Stimulated activated CD8-positive, alpha-beta memory T cell treated with anti-CD3 and anti-CD28 coated beads, Interleukin-15, amount 100 ng/mL, for 48 hours (primary cell): Measurements from ENCODE around the gene CHST11.

Experiments
- DNase-seq, 2 donors: peaks; one replicate each; pipeline ENCODE4 v3.0.0-alpha.2; 2020; ENCODE audit warnings: low read depth in 2 of 2

CHST11 gene

GRCh38 chr12:104460041-104460719 is 3.4 kb downstream of the CHST11 start:
- no peak for DNase-seq

GRCh38 chr12:104460973-104461698 is 4.4 kb downstream of the CHST11 start:
- no peak for DNase-seq

- no peak for DNase-seq
Measured at GRCh38 chr12:104462325-104462724, 5.6 kb downstream of the CHST11 start.

- DNase-seq = no peak
Measured at GRCh38 chr12:104462931-104463339, 6.2 kb downstream of the CHST11 start.

GRCh38 chr12:104463368-104463767 is 6.6 kb downstream of the CHST11 start:
- DNase-seq = no peak

DNA sequence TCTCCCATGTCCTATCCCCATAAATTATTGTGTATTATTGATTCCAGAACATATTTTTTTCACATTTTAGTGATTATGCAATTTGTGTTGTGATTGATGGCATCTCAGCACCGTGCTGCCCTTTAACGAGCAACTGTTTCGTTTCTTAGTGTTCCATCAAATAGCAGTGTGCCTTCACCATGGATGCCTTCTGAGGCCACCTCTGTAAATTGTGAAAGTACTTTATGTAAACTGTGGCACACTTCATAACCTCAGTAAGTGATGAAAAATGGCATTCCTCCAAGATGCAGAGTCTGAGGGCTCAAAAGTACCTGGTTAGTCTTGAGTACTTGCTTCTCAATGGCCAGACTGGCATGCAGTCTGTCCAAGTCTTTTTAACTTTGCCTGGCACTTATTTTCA is 8.2 kb downstream of the CHST11 start:
- DNase-seq = no peak

DNA sequence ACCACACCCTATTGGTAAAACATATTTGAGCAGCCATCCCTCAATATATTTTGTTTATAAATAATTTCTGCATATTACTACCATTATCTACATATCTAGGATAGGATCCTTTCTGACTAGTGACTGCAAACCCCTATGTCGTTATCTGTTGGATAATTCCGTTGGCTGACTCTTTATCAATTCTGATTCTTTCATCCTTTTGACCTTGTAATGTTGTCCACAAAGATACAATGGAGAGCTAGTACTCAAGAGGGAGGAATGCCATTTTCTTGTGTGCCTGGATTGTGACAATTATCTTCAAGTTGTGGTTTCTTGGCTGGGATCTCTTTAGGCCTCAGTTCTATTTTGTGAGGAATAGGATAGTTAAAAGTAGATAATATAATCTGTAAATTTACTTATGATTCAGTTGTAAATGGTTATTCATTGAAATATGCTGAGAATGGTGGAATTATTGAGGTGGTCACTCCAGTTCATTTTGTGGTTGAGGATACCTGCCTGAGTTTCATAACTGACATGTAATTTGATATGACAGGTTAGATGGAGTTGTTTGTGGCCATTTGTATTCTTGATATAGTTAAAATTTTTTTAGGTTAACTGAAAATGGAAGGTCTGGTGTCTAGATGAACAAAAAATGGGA is 10.1 kb downstream of the CHST11 start:
- DNase-seq = no peak

DNA sequence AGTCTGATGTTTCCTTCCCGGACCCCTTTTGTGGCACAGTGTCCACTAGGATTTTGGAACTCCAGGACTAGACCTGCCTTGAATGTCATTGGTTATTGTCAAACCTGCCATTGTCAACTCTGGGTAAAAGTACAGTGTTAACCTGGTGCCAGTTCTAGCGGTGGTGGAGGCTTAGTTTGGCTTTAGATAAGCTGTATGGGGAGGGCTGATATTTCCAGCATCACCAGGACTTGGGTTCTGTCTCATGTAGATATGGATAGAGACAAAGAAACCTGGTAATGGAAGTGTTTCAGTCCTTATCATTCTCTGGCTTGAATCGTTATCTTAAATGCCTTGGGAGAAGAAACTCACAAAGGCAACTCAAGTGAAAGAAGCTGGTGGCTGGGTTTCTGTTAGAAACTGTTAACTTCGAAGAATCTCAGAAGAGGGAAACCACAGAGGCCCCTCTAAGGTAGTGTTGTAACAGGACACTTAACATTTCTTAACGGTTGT is 10.6 kb downstream of the CHST11 start:
- no peak for DNase-seq

DNA sequence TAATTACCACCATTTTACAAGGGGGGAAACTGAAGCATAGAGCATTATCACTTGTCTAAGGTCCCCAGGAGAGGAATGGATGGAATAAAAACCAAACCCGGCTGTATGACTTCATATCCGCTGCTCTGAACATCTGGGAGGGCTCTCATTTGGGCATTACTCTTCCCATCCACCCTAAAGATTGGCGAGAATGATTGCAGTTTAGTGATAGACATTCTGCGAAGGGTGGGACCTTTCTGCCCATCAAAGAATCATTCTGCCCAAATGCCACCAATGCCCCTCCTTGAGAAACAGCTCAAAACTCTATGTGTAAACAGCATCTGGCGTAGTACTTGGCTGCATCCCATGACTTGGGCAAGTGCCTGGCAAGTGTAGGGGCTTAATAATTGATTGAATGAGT is 11.6 kb downstream of the CHST11 start:
- DNase-seq = no peak

DNA sequence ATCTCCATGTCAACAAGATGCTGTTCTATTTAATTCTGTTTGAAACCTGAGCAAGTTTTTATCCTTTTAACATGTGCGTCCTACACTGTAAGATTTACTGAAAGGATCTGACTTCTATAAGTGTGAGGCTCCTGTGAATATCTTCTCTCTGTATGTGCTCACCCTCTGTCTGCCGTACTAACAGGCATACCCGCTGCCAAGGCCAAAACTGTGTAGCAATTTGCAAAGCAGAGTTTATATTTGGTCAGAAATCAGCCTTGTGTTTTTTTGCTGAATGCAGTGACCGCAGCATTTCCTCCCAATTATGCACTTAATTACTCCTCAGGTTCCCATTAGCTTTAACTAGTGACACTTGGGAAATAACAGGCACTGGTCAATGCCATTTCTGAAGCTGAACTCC is 12.3 kb downstream of the CHST11 start:
- DNase-seq = no peak

DNA sequence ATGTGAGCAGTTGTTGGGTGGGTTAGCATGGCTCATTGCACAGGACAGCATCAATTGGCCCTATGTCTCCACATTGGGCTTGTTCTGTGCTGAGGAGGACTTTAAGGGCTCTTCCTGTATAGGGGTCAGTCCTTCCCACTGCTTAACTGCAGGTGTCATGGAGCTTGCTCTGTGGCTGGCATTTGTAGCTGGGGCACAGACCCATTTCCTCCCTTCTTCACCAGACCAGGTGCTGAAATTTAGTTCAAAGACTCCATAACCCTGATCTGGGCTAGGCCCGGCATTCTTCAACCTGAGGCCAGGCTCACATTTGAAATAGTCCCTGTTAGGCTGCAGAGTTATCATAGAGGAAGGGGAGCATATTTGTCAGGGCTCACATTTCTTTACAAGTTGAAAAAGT is 12.8 kb downstream of the CHST11 start:
- no peak for DNase-seq

DNA sequence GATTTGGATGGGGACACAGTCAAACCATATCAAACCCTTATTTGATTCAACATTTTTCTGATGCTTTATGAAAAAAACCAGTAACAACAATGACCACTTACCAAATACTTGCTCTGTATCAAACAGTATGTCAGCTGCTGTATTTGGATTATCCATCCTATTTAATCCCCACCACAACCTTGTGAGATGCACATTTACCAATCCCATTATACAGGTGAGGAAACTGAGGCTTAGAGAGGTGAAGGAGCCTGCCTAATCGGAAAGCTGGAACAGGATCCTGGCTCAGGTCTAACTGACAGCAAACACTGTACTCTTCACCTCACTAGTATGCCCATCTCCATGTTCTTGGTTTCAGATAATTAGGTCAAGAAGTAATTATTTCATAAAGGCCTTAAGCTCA is 13.8 kb downstream of the CHST11 start:
- no peak for DNase-seq

- no peak for DNase-seq
Measured at GRCh38 chr12:104471336-104471735, 14.6 kb downstream of the CHST11 start.

- DNase-seq = no peak
Measured at GRCh38 chr12:104472748-104473147, 16.0 kb downstream of the CHST11 start.

DNA sequence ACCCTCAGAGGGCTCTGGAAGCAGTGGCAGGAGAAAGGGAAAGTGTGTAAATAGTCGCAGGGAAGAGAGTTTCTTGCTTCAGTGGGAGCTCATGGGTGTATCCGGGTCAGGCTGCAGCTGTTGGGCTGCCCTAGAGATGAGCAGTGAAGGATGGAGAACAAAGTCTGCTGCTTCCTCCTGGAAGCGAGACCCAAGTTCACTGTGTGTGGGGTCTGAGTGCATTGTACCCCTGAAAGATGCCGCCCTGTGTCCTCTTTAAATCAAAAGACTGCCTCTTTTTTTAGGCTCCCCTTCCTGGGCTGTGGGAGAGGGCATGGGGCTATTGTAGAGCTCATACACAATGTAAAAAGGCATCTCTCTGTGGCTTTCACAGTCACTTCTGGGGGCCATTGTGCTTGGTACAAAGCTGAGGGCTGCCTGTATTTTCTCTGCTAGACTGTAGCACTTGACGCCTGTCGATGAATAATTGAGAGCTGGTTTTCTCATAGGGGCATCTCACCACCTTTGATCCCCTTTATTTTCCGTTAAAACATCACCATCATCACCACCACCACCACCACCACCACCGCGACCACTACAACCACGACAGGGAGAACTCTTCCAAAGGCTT is 16.7 kb downstream of the CHST11 start:
- no peak for DNase-seq

DNA sequence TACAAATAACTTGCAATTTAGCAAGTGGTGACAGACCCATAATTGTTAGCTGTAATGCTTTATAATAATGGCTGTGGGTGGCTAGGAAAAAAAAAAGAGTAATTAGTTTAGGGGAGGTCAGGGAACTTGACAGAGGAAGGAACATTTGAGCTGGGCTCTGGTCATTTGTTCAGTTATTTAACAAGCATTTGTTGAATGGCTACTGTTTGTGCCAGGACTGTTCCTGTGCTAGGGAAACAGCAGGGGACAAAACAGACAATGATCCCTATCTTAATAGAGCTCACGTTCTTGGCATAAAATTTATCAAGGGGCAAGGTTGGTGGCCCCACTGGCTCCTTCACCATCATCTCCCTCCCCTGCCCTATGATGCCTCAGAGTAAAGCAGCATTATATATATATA is 18.5 kb downstream of the CHST11 start:
- DNase-seq = no peak

GRCh38 chr12:104477510-104478390 is 21.0 kb downstream of the CHST11 start:
- no peak for DNase-seq

DNA sequence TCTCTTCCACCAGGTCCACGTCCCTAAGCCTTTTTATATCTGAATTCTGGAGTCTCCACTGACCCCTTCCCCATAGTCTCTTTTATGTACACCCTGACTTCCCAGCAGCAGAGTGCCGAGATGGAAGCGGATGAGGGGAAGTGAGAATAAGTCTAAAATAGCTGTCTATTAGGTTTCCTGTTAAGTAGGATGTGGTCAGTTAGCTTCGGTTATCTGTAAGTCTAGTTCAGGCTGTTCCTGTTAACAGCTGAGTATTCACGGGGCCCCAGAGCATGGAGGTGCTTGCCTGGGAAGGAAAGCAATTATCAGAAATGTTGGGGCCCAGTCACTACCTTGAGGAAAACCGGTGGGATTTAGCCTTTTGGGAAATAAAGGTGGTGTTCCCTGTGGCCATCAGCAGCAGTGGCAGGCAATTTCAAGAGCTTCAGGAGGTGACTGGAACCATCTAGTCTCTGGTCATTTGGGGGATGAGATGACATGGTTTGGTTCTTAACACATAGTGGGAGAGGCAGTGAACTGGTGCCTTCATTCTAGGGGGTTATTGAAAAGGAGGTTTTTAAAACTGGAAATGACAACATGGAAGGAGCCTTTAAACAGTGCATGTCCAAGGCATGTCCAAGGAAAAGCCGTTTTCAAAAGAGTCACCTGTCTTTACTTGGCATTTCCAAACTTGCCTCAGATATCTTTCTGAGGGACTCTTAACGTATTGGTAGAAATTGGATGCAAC is 21.8 kb downstream of the CHST11 start:
- DNase-seq = no peak

GRCh38 chr12:104479123-104479662 is 22.4 kb downstream of the CHST11 start:
- no peak for DNase-seq

GRCh38 chr12:104480012-104480411 is 23.3 kb downstream of the CHST11 start:
- no peak for DNase-seq
